Thyroid gland (tissue), 4 donors: ENCODE measurements around the gene PCDHGA2. TPM values are rescaled to one million over a fixed set of nuclear protein-coding genes. Genes with fewer than 3 reads are reported as not detected.
A peak's percentile ranks its signal among the peaks of the same experiment; 100 is the strongest.
"Not testable (repeated sequence)": the region's sequence is repeated elsewhere in the genome, so short reads cannot be mapped to it uniquely, and the experiment has no call there.

Source experiments
- DNase-seq, 2 donors: peaks; one replicate each; pipeline ENCODE4 v3.0.0-alpha.2; 2019
- H3K27ac ChIP-seq, 3 donors: fragments of 200-600 bp; sonication (generic); 1 replicate in 2 of 3; 2 replicates in 1 of 3; pipeline ENCODE4 v1.5.1; 2016 to 2019; ENCODE audit warnings: mild to moderate bottlenecking in 1 of 3, moderate library complexity in 1 of 3
- H3K27me3 ChIP-seq: fragments of 200-600 bp; sonication (generic); one replicate; pipeline ENCODE4 v1.5.1; 2019
- H3K36me3 ChIP-seq, 2 donors: fragments of 200-600 bp; sonication (generic); one replicate each; pipeline ENCODE4 v1.5.1; 2016 to 2019
- H3K4me1 ChIP-seq, 2 donors: fragments of 200-600 bp; sonication (generic); one replicate each; pipeline ENCODE4 v1.5.1; 2017 to 2019
- H3K4me3 ChIP-seq, 3 donors: fragments of 200-600 bp; sonication (generic); replicated peaks in 1 of 3; 1 replicate in 2 of 3; 2 replicates in 1 of 3; pipeline ENCODE4 v1.5.1; 2016; ENCODE audit warnings: mild to moderate bottlenecking in 1 of 3
- H3K9me3 ChIP-seq: fragments of 200-600 bp; sonication (generic); one replicate; pipeline ENCODE4 v1.5.1; 2017
- POLR2A ChIP-seq, 2 donors: fragments of 450-650 bp; IDR thresholded peaks; one replicate each; pipeline ENCODE4 v1.6.1; 2017; ENCODE audit warnings: antibody characterized with exemption in 2 of 2, mild to moderate bottlenecking in 2 of 2, moderate library complexity in 1 of 2
- WGBS, 2 donors: methylation state at CpG; one replicate each; pipeline ENCODE4 v1.1.5; 2017; 5-methylcytosine and 5-hydroxymethylcytosine counted together
- intact Hi-C: fragments of 100-400 bp; cut with DNase I; formaldehyde crosslinking; loops from one replicate; pipeline ENCODE4 v1.15.1; 2023
- total RNA-seq, 4 donors: library from RNA; depleted of rRNA; stranded (reverse); fragments of >200 nt; gene quantifications; one replicate each; pipeline ENCODE4 v1.2.3, GENCODE V29; 2016
- TF ChIP-seq, protein P1 (sequence below), 6 experiments: fragments of 200-600 bp in 3 of 6; fragments of 450-650 bp in 3 of 6; sonication (generic) in 3 of 6; IDR thresholded peaks; one replicate each; pipeline ENCODE4 v1.5.1; 2016 to 2019; ENCODE audit warnings: antibody characterized with exemption in 6 of 6, mild to moderate bottlenecking in 2 of 6, inconsistent platforms in 1 of 6, moderate library complexity in 1 of 6

PCDHGA2 gene
- total RNA-seq, 4 donors from 2014 or later: 4.3 to 6.4 (median 5.6) TPM

DNA sequence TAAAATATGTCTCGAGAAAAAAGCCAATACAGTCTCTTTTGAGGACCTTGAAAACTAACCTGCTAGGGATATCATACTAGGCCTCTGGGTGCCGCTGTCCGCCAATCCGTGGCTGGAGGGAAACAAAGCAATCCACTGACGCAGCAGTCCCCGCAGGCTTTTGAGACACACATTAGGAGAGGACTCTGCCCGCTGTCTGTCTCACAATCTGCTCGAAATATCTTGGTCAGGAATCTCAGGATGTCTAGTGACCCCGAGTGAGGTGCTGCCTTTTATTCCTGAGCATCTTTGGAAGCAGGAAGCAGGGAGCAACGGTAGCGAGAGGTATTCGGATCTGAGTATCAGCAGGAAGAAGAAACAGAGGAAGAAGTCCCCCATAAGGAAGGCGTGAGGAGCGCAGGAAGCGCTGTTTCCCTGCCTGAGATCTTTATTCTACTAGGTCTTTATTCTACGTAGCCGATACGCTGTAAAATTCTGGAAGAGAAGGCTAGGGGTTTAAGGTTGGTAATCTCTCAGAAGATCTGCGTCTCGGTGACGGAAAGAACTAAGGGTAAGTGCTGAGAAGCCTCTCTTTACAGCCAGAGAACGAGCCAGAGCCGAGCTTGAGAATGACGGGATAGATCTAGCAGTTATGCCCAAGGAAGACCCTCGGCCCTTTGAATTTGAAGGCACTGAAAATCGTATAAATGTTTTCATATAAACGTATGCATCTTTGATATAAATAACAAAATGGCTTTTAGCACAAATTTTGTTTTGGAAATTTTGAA, 12.3 kb upstream of the PCDHGA2 start:
- H3K36me3 ChIP-seq: no peaks in the 10 kb centered on the region
- TF ChIP-seq POLR2A (IDR thresholded peaks at IDR 0.05): peak in 1 of 2 donors; percentile 22
- TF ChIP-seq, protein P1, sequence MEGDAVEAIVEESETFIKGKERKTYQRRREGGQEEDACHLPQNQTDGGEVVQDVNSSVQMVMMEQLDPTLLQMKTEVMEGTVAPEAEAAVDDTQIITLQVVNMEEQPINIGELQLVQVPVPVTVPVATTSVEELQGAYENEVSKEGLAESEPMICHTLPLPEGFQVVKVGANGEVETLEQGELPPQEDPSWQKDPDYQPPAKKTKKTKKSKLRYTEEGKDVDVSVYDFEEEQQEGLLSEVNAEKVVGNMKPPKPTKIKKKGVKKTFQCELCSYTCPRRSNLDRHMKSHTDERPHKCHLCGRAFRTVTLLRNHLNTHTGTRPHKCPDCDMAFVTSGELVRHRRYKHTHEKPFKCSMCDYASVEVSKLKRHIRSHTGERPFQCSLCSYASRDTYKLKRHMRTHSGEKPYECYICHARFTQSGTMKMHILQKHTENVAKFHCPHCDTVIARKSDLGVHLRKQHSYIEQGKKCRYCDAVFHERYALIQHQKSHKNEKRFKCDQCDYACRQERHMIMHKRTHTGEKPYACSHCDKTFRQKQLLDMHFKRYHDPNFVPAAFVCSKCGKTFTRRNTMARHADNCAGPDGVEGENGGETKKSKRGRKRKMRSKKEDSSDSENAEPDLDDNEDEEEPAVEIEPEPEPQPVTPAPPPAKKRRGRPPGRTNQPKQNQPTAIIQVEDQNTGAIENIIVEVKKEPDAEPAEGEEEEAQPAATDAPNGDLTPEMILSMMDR (IDR thresholded peaks at IDR 0.05): peak in 5 of 6 experiments; percentile 10 to 50 (median 39)
- DNase-seq: peak; percentile 57 to 66
- no peaks in the 10 kb centered on the region for H3K9me3 ChIP-seq
- intact Hi-C loops: no loop called here
- peaks cover 0 to 2% of the 10 kb centered on the region in 2 donors for H3K4me1 ChIP-seq
- peak overlapping the region in 2 of 3 donors; percentile 6 to 27 for H3K4me3 ChIP-seq
- H3K27ac ChIP-seq: no peak overlapping the region
- 12 to 14% methylated on average over 27 of the region's 27 CpGs for WGBS, 2 donors
- H3K27me3 ChIP-seq: no peaks in the 10 kb centered on the region

DNA sequence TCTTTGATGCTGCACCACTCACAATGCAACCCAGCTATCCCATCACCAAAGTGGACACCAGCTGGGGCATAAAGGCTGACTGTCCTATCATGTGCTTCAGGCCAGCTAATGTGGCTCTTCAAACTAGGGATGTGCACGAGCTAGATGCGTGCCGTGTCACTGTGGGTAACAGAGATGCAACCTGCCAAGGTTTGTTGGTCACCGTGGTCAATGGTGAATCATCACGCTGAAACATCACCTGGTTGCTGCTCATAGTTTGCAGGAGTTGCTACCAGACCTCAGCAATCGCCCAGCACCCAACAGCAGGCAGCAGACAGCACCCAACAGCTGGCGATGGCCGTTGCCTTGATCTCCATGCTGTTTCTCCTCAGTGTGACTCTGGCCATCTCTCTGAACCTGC, 10.3 kb upstream of the PCDHGA2 start:
- DNase-seq: no peak
- TF ChIP-seq, protein P1 (IDR thresholded peaks at IDR 0.05): no peak
- TF ChIP-seq POLR2A (IDR thresholded peaks at IDR 0.05): no peak
- Histone ChIP-seq H3K4me1 (no peaks in the 10 kb centered on the region), H3K4me3 (no peak overlapping the region), H3K27ac (no peak overlapping the region), H3K27me3 (no peaks in the 10 kb centered on the region), H3K9me3 (no peaks in the 10 kb centered on the region), H3K36me3 (no peaks in the 10 kb centered on the region)
- 72 to 86% methylated on average over 2 to 8 of the region's 8 CpGs for WGBS, 2 donors
- intact Hi-C loops: no loop called here

DNA sequence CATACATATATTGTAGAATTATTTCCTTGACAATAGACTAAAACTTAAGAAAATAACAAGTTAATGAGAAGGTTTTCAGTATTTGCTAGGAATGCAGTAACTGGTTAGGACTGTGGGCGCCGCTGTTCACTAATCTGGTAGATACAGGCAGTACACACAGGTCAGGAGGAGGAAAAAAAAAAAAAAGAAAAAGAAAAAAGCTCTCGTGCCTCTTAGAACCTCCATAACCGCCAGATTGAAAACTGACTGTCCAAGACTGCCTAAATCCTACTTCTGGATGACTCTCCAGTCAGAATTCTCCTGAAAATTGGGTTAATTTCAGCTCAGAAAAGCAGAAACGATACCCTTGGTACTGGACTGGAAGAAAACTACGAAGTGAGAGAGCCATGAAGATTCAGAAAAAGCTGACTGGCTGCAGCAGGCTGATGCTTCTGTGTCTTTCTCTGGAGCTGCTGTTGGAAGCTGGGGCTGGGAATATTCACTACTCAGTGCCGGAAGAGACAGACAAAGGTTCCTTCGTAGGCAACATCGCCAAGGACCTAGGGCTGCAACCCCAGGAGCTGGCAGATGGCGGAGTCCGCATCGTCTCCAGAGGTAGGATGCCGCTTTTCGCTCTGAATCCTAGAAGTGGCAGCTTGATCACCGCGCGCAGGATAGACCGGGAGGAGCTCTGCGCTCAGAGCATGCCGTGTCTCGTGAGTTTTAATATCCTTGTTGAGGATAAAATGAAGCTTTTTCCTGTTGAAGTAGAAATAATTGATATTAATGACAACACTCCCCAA, 8.1 kb upstream of the PCDHGA2 start, which contains the start of gene PCDHGA1:
PCDHGA1 (plus strand) TSS at position 216 of the 782 bp plus-strand sequence.
- DNase-seq: no peak
- H3K27me3 ChIP-seq: no peaks in the 10 kb centered on the region
- intact Hi-C loops: no loop called here
- H3K27ac ChIP-seq: no peak within 1 kb of the TSS
- H3K4me3 ChIP-seq: no peak within 1 kb of the TSS
- H3K36me3 ChIP-seq: no peaks in the 10 kb centered on the region
- TF ChIP-seq POLR2A (IDR thresholded peaks at IDR 0.05): no peak
- TF ChIP-seq, protein P1 (IDR thresholded peaks at IDR 0.05): peak in 2 of 6 experiments; percentile 16 to 17
- WGBS, 2 donors: 19 to 28% methylated on average over 21 of the region's 21 CpGs
- no peaks in the 10 kb centered on the region for H3K9me3 ChIP-seq
- no peaks in the 10 kb centered on the region for H3K4me1 ChIP-seq

DNA sequence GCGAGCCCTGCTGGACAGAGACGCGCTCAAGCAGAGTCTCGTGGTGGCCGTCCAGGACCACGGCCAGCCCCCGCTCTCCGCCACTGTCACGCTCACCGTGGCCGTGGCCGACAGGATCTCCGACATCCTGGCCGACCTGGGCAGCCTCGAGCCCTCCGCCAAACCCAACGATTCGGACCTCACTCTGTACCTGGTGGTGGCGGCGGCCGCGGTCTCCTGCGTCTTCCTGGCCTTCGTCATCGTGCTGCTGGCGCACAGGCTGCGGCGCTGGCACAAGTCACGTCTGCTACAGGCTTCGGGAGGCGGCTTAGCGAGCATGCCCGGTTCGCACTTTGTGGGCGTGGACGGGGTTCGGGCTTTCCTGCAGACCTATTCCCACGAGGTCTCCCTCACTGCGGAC, 6.0 kb upstream of the PCDHGA2 start:
- WGBS, 2 donors: 29 to 45% methylated on average over 13 to 28 of the region's 39 CpGs
- H3K9me3 ChIP-seq, H3K27ac ChIP-seq: not testable (repeated sequence)

DNA sequence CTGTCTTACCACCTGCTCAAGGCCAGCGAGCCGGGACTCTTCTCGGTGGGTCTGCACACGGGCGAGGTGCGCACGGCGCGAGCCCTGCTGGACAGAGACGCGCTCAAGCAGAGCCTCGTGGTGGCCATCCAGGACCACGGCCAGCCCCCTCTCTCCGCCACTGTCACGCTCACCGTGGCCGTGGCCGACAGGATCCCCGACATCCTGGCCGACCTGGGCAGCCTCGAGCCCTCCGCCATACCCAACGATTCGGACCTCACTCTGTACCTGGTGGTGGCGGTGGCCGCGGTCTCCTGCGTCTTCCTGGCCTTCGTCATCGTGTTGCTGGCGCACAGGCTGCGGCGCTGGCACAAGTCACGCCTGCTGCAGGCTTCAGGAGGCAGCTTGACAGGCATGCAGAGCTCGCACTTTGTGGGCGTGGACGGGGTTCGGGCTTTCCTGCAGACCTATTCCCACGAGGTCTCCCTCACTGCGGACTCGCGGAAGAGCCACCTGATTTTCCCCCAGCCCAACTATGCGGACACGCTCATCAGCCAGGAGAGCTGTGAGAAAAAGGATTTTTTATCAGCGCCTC, 2.3 kb downstream of the PCDHGA2 start:
- H3K36me3 ChIP-seq, H3K27me3 ChIP-seq, H3K4me3 ChIP-seq, H3K9me3 ChIP-seq, H3K27ac ChIP-seq, H3K4me1 ChIP-seq, DNase-seq, intact Hi-C loops: not testable (repeated sequence)
- 38 to 71% methylated on average over 6 to 22 of the region's 45 CpGs for WGBS, 2 donors

More for the DNA sequence above, 6.0 kb upstream of the PCDHGA2 start:
- H3K4me3 ChIP-seq, H3K4me1 ChIP-seq, H3K27me3 ChIP-seq, DNase-seq, intact Hi-C loops, H3K36me3 ChIP-seq: not testable (repeated sequence)
